K562 (cell line): Measurements from ENCODE around the gene LCN12. TPM values are rescaled to one million over a fixed set of nuclear protein-coding genes. Genes with fewer than 3 reads are reported as not detected.

Source experiments
- ATAC-seq: fragments of 200-7000 bp; cut with Tn5 transposase; 3 replicates; pipeline ENCODE4 v1.9.1; 2020; ENCODE audit warnings: moderate library complexity
- BruUV-seq: library from RNA; stranded (reverse); fragments of 400-500 nt; replicated peaks from 2 replicates; lab custom pipeline; 2021; lab: Mats Ljungman, UMichigan
- CTCF ChIA-PET: fragments of 300-600 bp; formaldehyde crosslinking; extraction: SDS; loops from one replicate; lab custom pipeline; 2021; ENCODE audit warnings: low intra/inter-chr PET ratio; lab: Yijun Ruan, JAX
- POLR2A ChIA-PET: fragments of 300-600, 350-650 bp; sonication (Branson Sonifier 250); formaldehyde crosslinking; extraction: SDS; loops from one replicate; lab custom pipeline; 2021; ENCODE audit warnings: antibody characterized with exemption, inconsistent platforms; lab: Yijun Ruan, JAX
- DNase-seq, 4 experiments: peaks; one replicate each; pipeline versions ENCODE4 v3.0.0 to v3.0.0-alpha.2; 2011 to 2018; ENCODE audit warnings: low spot score in 3 of 4, mixed read lengths in 3 of 4; ENCODE audit errors: extremely low read depth in 1 of 4
- FAIRE-seq: peaks from 2 replicates; lab custom pipeline; 2011; peaks lifted over from hg19 to GRCh38; lab: Jason Lieb, UNC
- H2AFZ ChIP-seq: 2 replicates; pipeline ENCODE4 v1.6.0; 2011; ENCODE audit warnings: low read depth, low read length, control low read depth, inconsistent platforms
- H3K27ac ChIP-seq: fragments of 200-600 bp; 3 replicates; pipeline ENCODE4 v1.8.0; 2011; ENCODE audit warnings: low read depth, mild to moderate bottlenecking, control low read depth, inconsistent platforms, low read length, moderate library complexity, mixed read lengths; ENCODE audit errors: extremely low read depth
- H3K27me3 ChIP-seq, 2 experiments: fragments of 300-600 bp in 1 of 2; 2 replicates in 1 of 2; 3 replicates in 1 of 2; pipeline versions ENCODE4 v1.6.0 to v1.8.0; 2011; ENCODE audit warnings: inconsistent platforms in 2 of 2, low read length in 2 of 2, mild to moderate bottlenecking in 1 of 2, mixed read lengths in 1 of 2, moderate library complexity in 1 of 2; ENCODE audit not compliant: control insufficient read depth in 2 of 2, insufficient read depth in 2 of 2
- H3K36me3 ChIP-seq: fragments of 300-600 bp; 3 replicates; pipeline ENCODE4 v1.8.0; 2011; ENCODE audit warnings: mild to moderate bottlenecking, low read length, inconsistent platforms; ENCODE audit not compliant: control insufficient read depth, insufficient read depth
- H3K4me1 ChIP-seq, 2 experiments: fragments of 200-600 bp in 1 of 2; replicated peaks in 1 of 2; 2 replicates in 1 of 2; 3 replicates in 1 of 2; pipeline versions ENCODE4 v1.5.1 to v1.8.0; 2011; ENCODE audit warnings: inconsistent platforms in 2 of 2, low read length in 2 of 2, mild to moderate bottlenecking in 1 of 2, mixed read lengths in 1 of 2, moderate library complexity in 1 of 2; ENCODE audit not compliant: control insufficient read depth in 2 of 2, insufficient read depth in 2 of 2
- H3K4me2 ChIP-seq: 2 replicates; pipeline ENCODE4 v1.6.1; 2011; ENCODE audit warnings: low read length, control low read depth, inconsistent platforms, mixed read lengths; ENCODE audit not compliant: insufficient read depth
- H3K4me3 ChIP-seq: fragments of 200-600 bp; sonication (generic), shearing (Covaris generic); 2 replicates; pipeline ENCODE4 v1.5.1; 2016; ENCODE audit warnings: control low read depth, inconsistent platforms
- H3K79me2 ChIP-seq: fragments of 200-600 bp; 3 replicates; pipeline ENCODE4 v1.8.0; 2011; ENCODE audit warnings: low read length, inconsistent platforms; ENCODE audit not compliant: control insufficient read depth, insufficient read depth
- H3K9ac ChIP-seq, 2 experiments: 2 replicates each; pipeline versions ENCODE4 v1.6.0 to v1.6.1; 2011; ENCODE audit warnings: low read depth in 2 of 2, low read length in 2 of 2, control low read depth in 1 of 2, inconsistent platforms in 1 of 2, mild to moderate bottlenecking in 1 of 2, mixed read lengths in 1 of 2; ENCODE audit not compliant: insufficient read depth in 1 of 2
- H3K9me1 ChIP-seq: one replicate; pipeline ENCODE4 v1.6.0; 2011; ENCODE audit warnings: inconsistent platforms, mild to moderate bottlenecking, low read length, moderate library complexity; ENCODE audit not compliant: control insufficient read depth, insufficient read depth
- H3K9me3 ChIP-seq: replicated peaks from 2 replicates; pipeline ENCODE4 v1.5.1; 2011; ENCODE audit warnings: low read depth, low read length, inconsistent platforms; ENCODE audit not compliant: control insufficient read depth, insufficient read depth
- H4K20me1 ChIP-seq: replicated peaks from 2 replicates; pipeline ENCODE4 v1.6.1; 2011; ENCODE audit warnings: low read length, inconsistent platforms, mixed read lengths; ENCODE audit not compliant: control insufficient read depth, insufficient read depth
- CREB1 ChIP-seq, 2 experiments: sonication (generic) in 1 of 2; formaldehyde crosslinking in 1 of 2; IDR thresholded peaks; 2 replicates each; pipeline versions ENCODE4 v1.6.1 to v1.8.0; 2012 to 2022; ENCODE audit warnings: inconsistent platforms in 1 of 2, mild to moderate bottlenecking in 1 of 2, missing genetic modification reagents in 1 of 2, moderate library complexity in 1 of 2
- FOXK2 ChIP-seq, 2 experiments: fragments of 450-650 bp; IDR thresholded peaks in 1 of 2; conservative IDR thresholded peaks in 1 of 2; 2 replicates each; pipeline ENCODE4 v1.6.1; 2016; ENCODE audit warnings: low read depth in 2 of 2, mild to moderate bottlenecking in 1 of 2
- HNRNPH1 ChIP-seq: fragments of 200-400 bp; formaldehyde crosslinking; optimal IDR thresholded peaks from 2 replicates; pipeline ENCODE3; 2017; ENCODE audit warnings: low read depth, mild to moderate bottlenecking, low read length, moderate library complexity
- POLR2A ChIP-seq: fragments of 450-650 bp; conservative IDR thresholded peaks from 2 replicates; pipeline ENCODE4 v1.6.1; 2016
- POLR2G ChIP-seq: fragments of 200-400 bp; formaldehyde crosslinking; IDR thresholded peaks from 2 replicates; pipeline ENCODE4 v1.6.1; 2017; ENCODE audit warnings: low read depth, mild to moderate bottlenecking, antibody characterized with exemption, low read length, moderate library complexity
- RBM22 ChIP-seq: fragments of 200-400 bp; formaldehyde crosslinking; IDR thresholded peaks from 2 replicates; pipeline ENCODE4 v1.6.1; 2018; ENCODE audit warnings: low read length, low read depth; ENCODE audit not compliant: poor library complexity, severe bottlenecking
- ZNF324 ChIP-seq: fragments of 250-450 bp; sonication (Bioruptor Pico); IDR thresholded peaks from 2 replicates; pipeline ENCODE4 v1.4.0; 2020; ENCODE audit warnings: mild to moderate bottlenecking
- whole genome bisulfite sequencing: fragments of 100-300 bp; shearing (Covaris generic); methylation state at CpG from one replicate; pipeline ENCODE4 v1.1.6; 2016; ENCODE audit warnings: low coverage, mixed read lengths; ENCODE audit not compliant: insufficient coverage; ENCODE audit errors: missing lambda C conversion rate; 5-methylcytosine and 5-hydroxymethylcytosine counted together
- in situ Hi-C: fragments of 300-500 bp; cut with MboI; formaldehyde crosslinking; loops from 4 replicates; pipeline ENCODE4 v1.15.0; 2018; ENCODE audit warnings: inconsistent platforms, mixed read lengths
- intact Hi-C: fragments of 100-400 bp; cut with micrococcal nuclease; formaldehyde crosslinking; loops from 2 replicates; pipeline ENCODE4 v1.14.2; 2022
- polyA plus RNA-seq, 8 experiments: library from polyadenylated mRNA; depleted of rRNA in 4 of 8; stranded (reverse) in 5 of 8; unstranded in 3 of 8; fragments of >200 nt; fragmentation: Nextera tagmentation in 2 of 8; fragmentation: Illumina TruSeq in 1 of 8; extraction: Ambion mirVana in 2 of 8; extraction: Trizol in 1 of 8; gene quantifications; 2 replicates each; pipeline versions ENCODE4 v1.2.1 to v1.2.3, GENCODE V29; 2011 to 2014; ENCODE audit warnings: inconsistent platforms in 1 of 8, missing spikeins in 1 of 8
- total RNA-seq, 7 experiments: library from RNA; depleted of rRNA in 6 of 7; stranded (reverse); fragments of >200 nt in 6 of 7; fragmentation: Illumina TruSeq in 2 of 7; extraction: Trizol in 2 of 7; gene quantifications; 2 replicates each; pipeline versions ENCODE4 v1.2.1 to v1.2.3, GENCODE V29; 2011 to 2021; ENCODE audit warnings: low replicate concordance in 1 of 7
- TF ChIP-seq, protein P1 (sequence below), 3 experiments: IDR thresholded peaks in 2 of 3; conservative IDR thresholded peaks in 1 of 3; 2 replicates each; pipeline ENCODE4 v1.5.1; 2011 to 2012; ENCODE audit warnings: low read length in 3 of 3, mild to moderate bottlenecking in 3 of 3, control low read depth in 2 of 3, improper control_type of control experiment in 1 of 3, inconsistent platforms in 1 of 3, low read depth in 1 of 3, mixed read lengths in 1 of 3, moderate library complexity in 1 of 3; ENCODE audit not compliant: insufficient read depth in 2 of 3

The LCN12 gene
- total and polyA plus RNA-seq, 9 of the 15 experiments (the other 6 are each of a cell fraction or from before 2014, with no cell fraction given) = 0.05 TPM; not detected in 8

DNA sequence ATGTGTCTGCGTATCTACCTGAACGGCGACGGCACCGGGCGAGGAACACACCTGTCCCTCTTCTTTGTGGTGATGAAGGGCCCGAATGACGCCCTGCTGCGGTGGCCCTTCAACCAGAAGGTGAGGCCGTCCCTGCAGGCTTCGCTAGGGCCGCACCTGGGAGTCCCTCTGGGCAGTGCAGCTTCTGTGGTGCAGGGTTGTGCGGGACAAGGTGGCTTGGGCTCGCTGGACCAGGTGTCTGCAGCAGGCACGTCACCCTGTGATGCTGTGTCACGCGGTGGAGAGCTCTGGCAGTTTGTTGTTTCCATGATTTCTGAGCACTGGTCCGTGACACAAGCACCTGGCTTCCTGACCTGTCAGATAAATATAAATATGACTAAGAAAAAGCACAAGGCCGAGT is 28.2 kb upstream of the LCN12 start:
- ATAC-seq (no peak), FAIRE-seq (no peak), DNase-seq (no peak)
- no peaks in the 10 kb centered on the region for H3K79me2 ChIP-seq
- no peak overlapping the region for H3K4me2 ChIP-seq
- no peaks in the 10 kb centered on the region for H3K27me3 ChIP-seq
- peaks cover 10 to 50% of the 10 kb centered on the region in 2 experiments; a peak in 4 of 5 replicates for H3K4me1 ChIP-seq
- 86% methylated on average over 9 of the region's 19 CpGs for WGBS
- no TSS peak for BruUV-seq
- no peak overlapping the region for H2AFZ ChIP-seq
- no peaks in the 10 kb centered on the region for H3K9me3 ChIP-seq
- intact Hi-C loops (no loop called here), in situ Hi-C loops (no loop called here)
- no peak overlapping the region for H3K9ac ChIP-seq
- ChIA-PET POLR2A (interaction anchor here (1.2 kb wide), 1 partner anchor 23 kb away, joined by 6 read pairs; no protein-coding TSS in a partner anchor), CTCF (no interaction called here)
- no peak overlapping the region for H3K27ac ChIP-seq
- TF ChIP-seq POLR2G (0 out of 2 replicates have a peak, but pooled peaks have one; percentile 33), CREB1 (IDR thresholded peaks at IDR 0.05) (no peak), CREB1 (CRISPR knock-in tag; IDR thresholded peaks at IDR 0.05) (no peak)
- no peaks in the 10 kb centered on the region for H3K9me1 ChIP-seq
- H3K36me3 ChIP-seq = peaks cover 84% of the 10 kb centered on the region
- peaks cover 4% of the 10 kb centered on the region; the same call in 1 of the 2 replicates for H4K20me1 ChIP-seq
- H3K4me3 ChIP-seq = no peak overlapping the region

DNA sequence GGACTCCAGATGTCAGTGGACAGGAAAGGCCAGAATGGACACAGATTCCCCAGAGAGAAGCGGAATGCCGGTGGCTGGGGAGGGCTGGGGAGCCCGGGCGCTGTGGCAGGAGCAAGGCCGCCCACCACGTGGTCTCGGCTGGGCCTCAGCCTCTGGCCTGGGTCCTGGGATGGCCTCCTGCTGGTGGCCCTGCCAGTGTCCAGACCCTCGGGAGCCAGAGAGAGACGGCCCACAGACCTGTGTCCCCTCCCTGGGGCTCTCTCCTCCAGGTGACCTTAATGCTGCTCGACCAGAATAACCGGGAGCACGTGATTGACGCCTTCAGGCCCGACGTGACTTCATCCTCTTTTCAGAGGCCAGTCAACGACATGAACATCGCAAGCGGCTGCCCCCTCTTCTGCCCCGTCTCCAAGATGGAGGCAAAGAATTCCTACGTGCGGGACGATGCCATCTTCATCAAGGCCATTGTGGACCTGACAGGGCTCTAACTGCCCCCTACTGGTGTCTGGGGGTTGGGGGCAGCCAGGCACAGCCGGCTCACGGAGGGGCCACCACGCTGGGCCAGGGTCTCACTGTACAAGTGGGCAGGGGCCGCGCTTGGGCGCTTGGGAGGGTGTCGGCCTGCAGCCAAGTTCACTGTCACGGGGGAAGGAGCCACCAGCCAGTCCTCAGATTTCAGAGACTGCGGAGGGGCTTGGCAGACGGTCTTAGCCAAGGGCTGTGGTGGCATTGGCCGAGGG is 26.5 kb upstream of the LCN12 start:
- intact Hi-C loops = no loop called here
- H3K9me1 ChIP-seq = no peaks in the 10 kb centered on the region
- H3K9me3 ChIP-seq = no peaks in the 10 kb centered on the region
- ATAC-seq (peak; percentile 41; the same call in 2 of the 3 replicates), DNase-seq (no peak), FAIRE-seq (no peak)
- no peak overlapping the region for H2AFZ ChIP-seq
- no peak overlapping the region for H3K4me3 ChIP-seq
- in situ Hi-C loops = no loop called here
- peaks cover 85% of the 10 kb centered on the region; the same call in 2 of the 3 replicates for H3K36me3 ChIP-seq
- WGBS = 89% methylated on average over 20 of the region's 33 CpGs
- no TSS peak for BruUV-seq
- peaks cover 10 to 47% of the 10 kb centered on the region in 2 experiments; a peak in 4 of 5 replicates for H3K4me1 ChIP-seq
- POLR2A ChIA-PET = interaction anchor here (0.6 to 3.2 kb wide), 4 partner anchors 11 to 23 kb away, joined by 3 to 19 read pairs (median 4); no protein-coding TSS in a partner anchor
- no peaks in the 10 kb centered on the region for H3K79me2 ChIP-seq
- no peak overlapping the region for H3K27ac ChIP-seq
- H3K27me3 ChIP-seq = no peaks in the 10 kb centered on the region
- H4K20me1 ChIP-seq = peaks cover 4% of the 10 kb centered on the region; the same call in 1 of the 2 replicates
- no peak overlapping the region for H3K4me2 ChIP-seq
- peak overlapping the region in 1 of 2 experiments; percentile 64; a peak in 1 of 4 replicates for H3K9ac ChIP-seq
- CTCF ChIA-PET = interaction anchor here (0.6 kb wide), 2 partner anchors 125 to 167 kb away, joined by 3 read pairs; partner anchors contain the start of gene LCN8
- TF ChIP-seq POLR2A (0 out of 2 replicates have a peak, but pooled peaks have one; percentile 1), HNRNPH1 (no peak), FOXK2 (conservative IDR thresholded peaks at IDR 0.05 in 1 of 2, IDR thresholded peaks at IDR 0.05 in 1 of 2; ENCODE audit: low read depth in 2 of 2) (no peak), ZNF324 (CRISPR knock-in tag) (no peak), RBM22 (peak; percentile 20)
- TF ChIP-seq, protein P1, sequence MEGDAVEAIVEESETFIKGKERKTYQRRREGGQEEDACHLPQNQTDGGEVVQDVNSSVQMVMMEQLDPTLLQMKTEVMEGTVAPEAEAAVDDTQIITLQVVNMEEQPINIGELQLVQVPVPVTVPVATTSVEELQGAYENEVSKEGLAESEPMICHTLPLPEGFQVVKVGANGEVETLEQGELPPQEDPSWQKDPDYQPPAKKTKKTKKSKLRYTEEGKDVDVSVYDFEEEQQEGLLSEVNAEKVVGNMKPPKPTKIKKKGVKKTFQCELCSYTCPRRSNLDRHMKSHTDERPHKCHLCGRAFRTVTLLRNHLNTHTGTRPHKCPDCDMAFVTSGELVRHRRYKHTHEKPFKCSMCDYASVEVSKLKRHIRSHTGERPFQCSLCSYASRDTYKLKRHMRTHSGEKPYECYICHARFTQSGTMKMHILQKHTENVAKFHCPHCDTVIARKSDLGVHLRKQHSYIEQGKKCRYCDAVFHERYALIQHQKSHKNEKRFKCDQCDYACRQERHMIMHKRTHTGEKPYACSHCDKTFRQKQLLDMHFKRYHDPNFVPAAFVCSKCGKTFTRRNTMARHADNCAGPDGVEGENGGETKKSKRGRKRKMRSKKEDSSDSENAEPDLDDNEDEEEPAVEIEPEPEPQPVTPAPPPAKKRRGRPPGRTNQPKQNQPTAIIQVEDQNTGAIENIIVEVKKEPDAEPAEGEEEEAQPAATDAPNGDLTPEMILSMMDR (IDR thresholded peaks at IDR 0.05 in 2 of 3, conservative IDR thresholded peaks at IDR 0.05 in 1 of 3; ENCODE audit: insufficient read depth in 2 of 3, low read depth in 1 of 3, low read length in 3 of 3) = peak; percentile 20 to 23 (median 20); a peak in 2 of 6 replicates
